HuH-7.5 (cell line): ENCODE results near the gene UNC119.

ENCODE experiments used
- DNase-seq: peaks from one replicate; pipeline ENCODE4 v3.0.0; 2011; ENCODE audit warnings: low spot score

UNC119 gene

DNA sequence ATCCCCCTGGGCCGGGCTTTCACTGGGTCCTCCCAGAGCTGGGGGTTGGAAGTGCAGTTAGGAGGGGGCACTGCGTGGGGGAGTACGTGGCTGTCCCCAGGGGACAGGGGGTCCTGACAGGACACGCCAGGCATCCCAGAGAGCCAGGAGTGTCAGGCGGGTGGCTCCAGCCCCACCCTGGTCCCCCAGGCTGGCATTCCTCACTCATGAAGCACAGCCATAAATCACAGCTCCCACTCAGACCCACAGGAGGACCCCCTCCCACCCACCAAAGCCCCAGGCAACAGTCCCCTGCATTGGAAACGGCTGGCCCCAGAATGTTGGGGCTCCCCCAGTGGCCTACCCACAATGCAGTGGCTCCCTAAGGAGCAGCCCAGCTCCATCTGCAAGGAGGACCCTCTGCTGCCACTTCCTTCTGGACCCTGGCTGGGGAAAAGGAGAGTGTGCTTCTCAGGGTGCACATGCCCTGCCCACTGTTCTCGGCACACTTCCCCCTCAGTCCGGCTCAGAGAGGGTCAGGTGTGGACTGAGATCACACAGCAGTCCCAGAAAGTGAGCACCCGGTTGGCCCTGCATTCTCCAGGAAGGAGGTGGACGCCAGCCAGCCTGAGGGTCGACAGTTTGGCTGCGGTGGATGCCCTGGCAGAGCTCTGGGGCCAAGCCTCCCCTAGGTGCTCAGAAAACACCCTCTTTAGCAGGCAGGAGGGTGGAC is 53.6 kb downstream of the UNC119 start:
- DNase-seq = no peak

DNA sequence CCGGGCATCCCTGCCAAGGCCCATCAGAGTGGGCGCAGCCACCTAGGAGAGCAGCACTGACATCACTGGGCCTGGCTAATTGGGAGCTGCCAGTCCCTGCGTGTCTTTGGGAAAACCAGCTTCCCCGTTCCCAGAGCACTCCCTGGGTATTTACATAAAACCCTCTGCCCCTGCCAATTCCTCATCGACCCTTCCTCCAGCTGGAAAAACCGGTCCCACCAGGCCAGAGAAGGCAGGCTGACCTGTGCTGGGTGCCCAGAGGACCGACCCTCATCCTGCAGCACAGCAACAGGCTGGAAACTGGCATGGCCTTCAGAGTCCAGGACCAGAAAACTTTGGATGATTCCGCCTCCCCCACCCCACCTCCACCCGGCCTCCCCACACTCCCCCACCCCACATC is 54.5 kb downstream of the UNC119 start:
- DNase-seq = no peak
